Type B pancreatic cell (in vitro differentiated cells): ENCODE measurements around the gene MKNK1. TPM values are rescaled to one million over a fixed set of nuclear protein-coding genes. Genes with fewer than 3 reads are reported as not detected.
A peak's percentile ranks its signal among the peaks of the same experiment; 100 is the strongest.

Source experiments
- DNase-seq: peaks from one replicate; pipeline ENCODE4 v3.0.0; 2021; ENCODE audit warnings: mixed read lengths; ENCODE audit not compliant: unreplicated experiment; ENCODE audit errors: extremely low spot score
- H3K27ac Mint-ChIP-seq: 2 replicates; pipeline ENCODE4 v1.8.0; 2021; ENCODE audit warnings: mild to moderate bottlenecking, mixed read lengths
- H3K27me3 Mint-ChIP-seq: 2 replicates; pipeline ENCODE4 v1.8.0; 2021; ENCODE audit warnings: mixed read lengths
- H3K36me3 Mint-ChIP-seq: 2 replicates; pipeline ENCODE4 v1.8.0; 2021; ENCODE audit warnings: mixed read lengths
- H3K4me1 Mint-ChIP-seq: one replicate; pipeline ENCODE4 v1.8.0; 2021; ENCODE audit warnings: mixed read lengths; ENCODE audit not compliant: unreplicated experiment
- H3K4me3 Mint-ChIP-seq: 2 replicates; pipeline ENCODE4 v1.8.0; 2021; ENCODE audit warnings: mild to moderate bottlenecking, mixed read lengths
- H3K9me3 Mint-ChIP-seq: 2 replicates; pipeline ENCODE4 v1.8.0; 2021; ENCODE audit warnings: mixed read lengths
- total RNA-seq: library from RNA; stranded (reverse); gene quantifications from 2 replicates; pipeline ENCODE4 v1.2.1, GENCODE V29; 2021; ENCODE audit warnings: low replicate concordance
- TF ChIP-seq, protein P1 (sequence below): fragments of 200-600 bp; sonication (generic); conservative IDR thresholded peaks from 2 replicates; pipeline ENCODE4 v1.5.0; 2021; ENCODE audit warnings: antibody characterized with exemption, mild to moderate bottlenecking

The MKNK1 gene
- total RNA-seq, 1 donor from 2014 or later, result 29.4 TPM

DNA sequence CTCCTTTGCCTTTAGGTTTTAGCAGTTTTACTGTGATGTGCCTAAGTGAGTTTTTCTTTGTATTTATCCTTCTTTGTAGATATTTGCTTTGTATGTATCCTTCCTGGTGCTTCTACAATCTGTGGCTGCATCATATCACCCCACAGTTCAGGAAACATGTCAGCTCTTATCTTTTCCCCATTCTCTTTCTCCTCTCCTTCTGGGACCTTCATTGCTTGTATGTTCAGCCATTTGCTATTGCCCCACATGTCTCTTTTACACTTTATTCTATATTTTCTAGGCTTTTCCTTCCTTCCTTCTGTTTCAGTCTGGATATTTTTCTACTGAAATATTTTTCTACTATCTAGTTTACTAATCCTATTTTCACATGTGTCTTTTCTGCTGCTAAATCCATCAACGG lies 67.5 kb downstream of the MKNK1 start:
- H3K27ac Mint-ChIP-seq, result no peak overlapping the region
- TF ChIP-seq, protein P1, sequence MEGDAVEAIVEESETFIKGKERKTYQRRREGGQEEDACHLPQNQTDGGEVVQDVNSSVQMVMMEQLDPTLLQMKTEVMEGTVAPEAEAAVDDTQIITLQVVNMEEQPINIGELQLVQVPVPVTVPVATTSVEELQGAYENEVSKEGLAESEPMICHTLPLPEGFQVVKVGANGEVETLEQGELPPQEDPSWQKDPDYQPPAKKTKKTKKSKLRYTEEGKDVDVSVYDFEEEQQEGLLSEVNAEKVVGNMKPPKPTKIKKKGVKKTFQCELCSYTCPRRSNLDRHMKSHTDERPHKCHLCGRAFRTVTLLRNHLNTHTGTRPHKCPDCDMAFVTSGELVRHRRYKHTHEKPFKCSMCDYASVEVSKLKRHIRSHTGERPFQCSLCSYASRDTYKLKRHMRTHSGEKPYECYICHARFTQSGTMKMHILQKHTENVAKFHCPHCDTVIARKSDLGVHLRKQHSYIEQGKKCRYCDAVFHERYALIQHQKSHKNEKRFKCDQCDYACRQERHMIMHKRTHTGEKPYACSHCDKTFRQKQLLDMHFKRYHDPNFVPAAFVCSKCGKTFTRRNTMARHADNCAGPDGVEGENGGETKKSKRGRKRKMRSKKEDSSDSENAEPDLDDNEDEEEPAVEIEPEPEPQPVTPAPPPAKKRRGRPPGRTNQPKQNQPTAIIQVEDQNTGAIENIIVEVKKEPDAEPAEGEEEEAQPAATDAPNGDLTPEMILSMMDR, result no peak
- peaks cover 72% of the 10 kb centered on the region for H3K27me3 Mint-ChIP-seq
- no peaks in the 10 kb centered on the region for H3K4me1 Mint-ChIP-seq
- H3K36me3 Mint-ChIP-seq, result no peaks in the 10 kb centered on the region
- peaks cover 10% of the 10 kb centered on the region for H3K9me3 Mint-ChIP-seq
- no peak for DNase-seq
- H3K4me3 Mint-ChIP-seq, result peak overlapping the region; percentile 13

DNA sequence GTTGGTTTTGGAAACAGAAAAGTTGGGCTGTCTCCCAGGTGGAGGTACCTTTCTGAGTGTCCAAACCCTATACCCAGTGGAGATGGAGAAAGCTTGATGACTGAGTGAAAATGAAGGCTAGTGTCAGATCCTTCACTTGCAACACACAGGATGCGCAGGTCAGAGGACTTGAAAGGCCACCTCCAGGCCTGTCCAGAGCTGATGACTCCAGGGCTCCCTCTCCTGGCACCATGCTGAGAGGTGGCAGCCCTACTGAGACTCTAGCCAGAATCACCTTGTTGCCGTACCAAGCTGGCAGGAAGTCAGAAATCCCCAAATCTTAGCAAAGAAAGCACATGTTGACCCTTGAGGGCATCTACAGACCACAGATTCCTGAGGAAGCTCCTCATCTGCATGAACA lies 69.0 kb downstream of the MKNK1 start:
- no peak overlapping the region for H3K4me3 Mint-ChIP-seq
- TF ChIP-seq, protein P1, result peak; percentile 53
- no peak overlapping the region for H3K27ac Mint-ChIP-seq
- H3K4me1 Mint-ChIP-seq, result no peaks in the 10 kb centered on the region
- H3K9me3 Mint-ChIP-seq, result peaks cover 10% of the 10 kb centered on the region
- no peak for DNase-seq
- H3K36me3 Mint-ChIP-seq, result no peaks in the 10 kb centered on the region
- peaks cover 69% of the 10 kb centered on the region for H3K27me3 Mint-ChIP-seq

DNA sequence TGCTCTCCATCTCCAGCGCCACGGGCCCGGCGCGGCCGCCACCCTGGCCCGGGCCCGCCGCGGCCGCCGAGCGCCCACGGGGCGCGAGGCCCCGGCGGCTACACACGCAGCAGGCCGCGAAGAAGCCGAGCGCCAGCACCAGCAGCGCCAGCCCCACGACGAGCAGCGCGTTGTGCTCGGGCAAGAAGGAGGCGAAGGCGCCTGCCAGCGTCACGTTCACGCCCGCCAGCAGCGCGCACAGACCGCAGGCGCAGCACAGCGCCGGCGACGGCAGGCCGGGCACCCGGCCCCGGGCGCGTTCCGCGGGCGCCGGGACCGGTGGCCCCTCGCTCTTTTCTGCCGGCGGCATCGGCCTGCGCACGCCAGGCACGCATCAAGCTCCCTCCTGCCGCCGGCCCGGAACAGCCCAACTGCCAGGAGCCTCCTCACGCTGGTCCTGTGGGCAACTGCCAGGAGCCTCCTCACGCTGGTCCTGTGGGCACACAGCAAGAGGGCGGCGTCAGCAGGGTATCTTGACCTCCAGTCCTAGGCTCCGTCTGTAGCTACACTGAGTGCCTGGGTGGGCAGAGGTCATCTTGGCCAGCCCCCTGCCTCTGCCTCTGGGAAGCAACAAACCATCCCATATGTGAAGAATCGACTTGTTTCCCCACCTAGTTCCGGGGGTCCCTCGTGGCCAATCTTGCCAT lies 70.7 kb downstream of the MKNK1 start:
- TF ChIP-seq, protein P1, result no peak
- no peak for DNase-seq
- H3K36me3 Mint-ChIP-seq, result no peaks in the 10 kb centered on the region
- H3K4me1 Mint-ChIP-seq, result peaks cover 10% of the 10 kb centered on the region
- no peak overlapping the region for H3K27ac Mint-ChIP-seq
- H3K9me3 Mint-ChIP-seq, result peaks cover 10% of the 10 kb centered on the region
- H3K4me3 Mint-ChIP-seq, result peak overlapping the region; percentile 84
- H3K27me3 Mint-ChIP-seq, result peaks cover 77% of the 10 kb centered on the region

DNA sequence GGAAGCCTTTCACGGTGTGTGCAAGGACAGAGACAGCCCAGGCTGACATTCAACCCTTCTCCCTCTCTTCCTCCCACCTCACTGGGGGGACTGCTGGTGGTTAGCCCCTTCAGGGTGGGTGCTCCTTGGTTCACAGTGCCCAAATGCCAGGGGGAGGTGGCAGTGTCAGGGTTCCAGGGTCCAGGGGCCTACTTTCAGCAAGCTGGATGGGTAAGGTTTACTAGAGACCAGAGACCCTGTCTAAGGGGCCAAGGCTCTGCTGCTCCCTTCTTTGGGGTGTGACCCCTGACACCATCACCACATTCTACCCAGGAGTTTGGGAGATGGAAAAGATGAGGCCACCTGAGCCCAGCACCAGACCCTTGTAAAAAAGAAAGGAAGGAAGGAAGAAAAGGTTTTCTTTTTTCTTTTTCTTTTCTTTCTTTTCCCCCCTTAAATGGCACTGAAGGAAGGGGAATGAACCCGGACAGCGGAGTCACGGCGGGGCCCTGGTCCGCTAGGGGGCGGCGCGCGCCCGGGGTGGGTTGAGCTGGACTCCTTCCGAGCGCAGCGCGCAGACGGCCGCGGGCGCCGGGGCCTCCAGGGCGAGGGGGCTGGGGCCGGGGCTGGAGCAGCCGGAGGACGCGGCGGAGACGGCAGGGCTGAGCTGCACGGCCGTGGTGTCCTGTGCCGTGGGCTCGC lies 71.4 kb downstream of the MKNK1 start:
- peak; percentile 82 for DNase-seq
- TF ChIP-seq, protein P1, result peak; percentile 85
- Mint-ChIP-seq H3K27ac (no peak overlapping the region), H3K4me3 (peak overlapping the region; percentile 65), H3K4me1 (peaks cover 17% of the 10 kb centered on the region), H3K9me3 (peaks cover 10% of the 10 kb centered on the region), H3K27me3 (peaks cover 81% of the 10 kb centered on the region), H3K36me3 (no peaks in the 10 kb centered on the region)

GRCh38 chr1:46532095-46532494 lies 72.0 kb downstream of the MKNK1 start:
- Mint-ChIP-seq H3K4me1 (peaks cover 18% of the 10 kb centered on the region), H3K9me3 (peaks cover 8% of the 10 kb centered on the region), H3K36me3 (no peaks in the 10 kb centered on the region), H3K27me3 (peaks cover 82% of the 10 kb centered on the region), H3K4me3 (no peak overlapping the region), H3K27ac (no peak overlapping the region)
- no peak for DNase-seq
- TF ChIP-seq, protein P1, result no peak
